ENCODE measurements around the gene EVPL.

EVPL gene

DNA sequence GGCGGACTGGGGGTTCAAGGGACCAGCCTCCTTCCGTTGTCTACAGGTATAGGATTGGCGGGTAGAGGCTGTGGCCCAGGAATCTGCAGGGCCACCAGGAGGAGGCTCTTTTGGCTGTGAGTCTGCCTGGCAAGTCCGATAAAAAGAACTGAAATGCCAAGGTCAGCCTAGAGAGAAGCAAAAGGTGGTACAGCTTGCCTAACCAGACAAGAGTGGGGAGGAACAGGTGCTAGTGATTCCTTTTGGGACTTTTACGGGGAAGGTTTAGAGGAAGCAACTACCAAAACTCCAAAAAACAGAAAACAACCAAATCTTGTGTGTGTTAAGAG is 5.6 kb upstream of the EVPL start:
- Histone ChIP-seq H3K27me3 (ENCODE audit: control insufficient read depth, insufficient read depth, low read length, poor library complexity, severe bottlenecking) (no peaks in the 10 kb centered on the region), H3K9me3 (ENCODE audit: control insufficient read depth, low read length) (no peaks in the 10 kb centered on the region), H3K36me3 (ENCODE audit: control insufficient read depth, insufficient read depth, low read length) (no peaks in the 10 kb centered on the region), H3K27ac (ENCODE audit: insufficient read depth, low read depth, low read length, poor library complexity, severe bottlenecking) (no peak overlapping the region), H3K4me3 (ENCODE audit: insufficient read depth, low read depth, low read length) (no peak overlapping the region), H3K4me1 (ENCODE audit: control insufficient read depth, insufficient read depth, low read length) (peaks cover 14% of the 10 kb centered on the region)
- WGBS, 2 experiments = 95 to 96% methylated on average over 4 to 5 of the region's 5 CpGs

DNA sequence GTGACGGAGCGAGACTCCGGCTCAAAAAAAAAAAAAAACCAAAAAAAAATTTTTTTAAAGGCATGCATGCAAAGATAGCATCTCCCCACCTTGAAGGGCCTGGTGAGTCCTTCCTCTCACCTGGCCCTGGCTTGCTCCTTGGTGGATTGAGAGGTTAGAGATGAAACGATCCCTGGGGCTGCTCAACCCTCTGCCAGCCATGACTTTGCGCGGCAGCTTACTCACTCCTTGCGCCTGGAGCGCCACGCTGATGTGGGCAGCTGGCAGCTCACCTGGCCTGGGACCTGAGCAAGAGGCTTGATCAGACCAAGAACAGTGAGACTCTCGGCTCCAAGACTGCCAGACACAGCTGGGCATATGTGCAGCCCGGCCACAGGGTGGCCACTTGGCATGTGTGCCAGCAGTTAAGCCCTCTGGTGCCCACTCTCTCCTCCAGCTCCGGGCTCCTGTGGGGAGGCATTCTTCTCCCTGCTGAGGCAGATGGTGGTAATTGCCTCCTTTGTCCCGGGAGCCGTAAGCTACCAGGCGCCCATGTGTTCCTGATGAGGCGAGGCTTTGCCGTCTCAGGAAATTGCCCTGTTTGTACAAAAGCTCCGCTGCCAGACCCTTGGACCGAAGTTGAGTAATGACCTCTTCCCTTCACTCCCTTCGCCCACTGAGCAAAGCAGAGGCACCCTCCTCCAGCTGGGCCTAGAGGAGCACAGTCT is 5.1 kb upstream of the EVPL start:
- no peaks in the 10 kb centered on the region for H3K27me3 ChIP-seq (ENCODE audit: control insufficient read depth, insufficient read depth, low read length, poor library complexity, severe bottlenecking)
- peaks cover 13% of the 10 kb centered on the region for H3K4me1 ChIP-seq (ENCODE audit: control insufficient read depth, insufficient read depth, low read length)
- no peaks in the 10 kb centered on the region for H3K36me3 ChIP-seq (ENCODE audit: control insufficient read depth, insufficient read depth, low read length)
- WGBS, 2 experiments = 94 to 95% methylated on average over 20 of the region's 20 CpGs
- H3K4me3 ChIP-seq (ENCODE audit: insufficient read depth, low read depth, low read length) = no peak overlapping the region
- H3K9me3 ChIP-seq (ENCODE audit: control insufficient read depth, low read length) = no peaks in the 10 kb centered on the region
- no peak overlapping the region for H3K27ac ChIP-seq (ENCODE audit: insufficient read depth, low read depth, low read length, poor library complexity, severe bottlenecking)

DNA sequence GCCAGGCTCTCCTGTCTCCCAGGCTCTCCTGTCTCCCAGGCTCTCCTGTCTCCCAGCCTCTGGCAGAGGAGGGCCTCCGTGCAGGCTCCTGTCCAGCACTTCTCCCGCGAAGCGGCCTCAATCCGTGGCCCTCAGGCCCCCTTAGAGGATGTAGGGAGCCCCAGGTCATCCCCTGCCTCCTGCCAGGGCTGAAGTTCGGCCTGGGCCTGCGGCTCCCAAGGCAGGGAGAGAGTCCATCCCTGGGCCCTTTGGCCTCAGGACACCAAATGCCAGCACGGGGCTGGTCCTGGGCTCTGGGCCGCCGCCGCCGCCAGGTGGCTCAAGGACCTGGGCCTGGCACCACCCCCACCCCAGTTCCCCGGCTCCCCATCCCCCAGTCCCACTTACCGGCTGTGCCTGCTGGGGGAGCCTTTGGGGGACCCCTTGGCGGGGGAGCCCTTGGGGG is 370 bp downstream of the EVPL start:
- Histone ChIP-seq H3K27me3 (ENCODE audit: control insufficient read depth, insufficient read depth, low read length, poor library complexity, severe bottlenecking) (no peaks in the 10 kb centered on the region), H3K36me3 (ENCODE audit: control insufficient read depth, insufficient read depth, low read length) (no peaks in the 10 kb centered on the region), H3K4me3 (ENCODE audit: insufficient read depth, low read depth, low read length) (no peak overlapping the region), H3K27ac (ENCODE audit: insufficient read depth, low read depth, low read length, poor library complexity, severe bottlenecking) (no peak overlapping the region), H3K4me1 (ENCODE audit: control insufficient read depth, insufficient read depth, low read length) (peaks cover 4% of the 10 kb centered on the region), H3K9me3 (ENCODE audit: control insufficient read depth, low read length) (no peaks in the 10 kb centered on the region)
- 87 to 89% methylated on average over 15 of the region's 15 CpGs for WGBS, 2 experiments

DNA sequence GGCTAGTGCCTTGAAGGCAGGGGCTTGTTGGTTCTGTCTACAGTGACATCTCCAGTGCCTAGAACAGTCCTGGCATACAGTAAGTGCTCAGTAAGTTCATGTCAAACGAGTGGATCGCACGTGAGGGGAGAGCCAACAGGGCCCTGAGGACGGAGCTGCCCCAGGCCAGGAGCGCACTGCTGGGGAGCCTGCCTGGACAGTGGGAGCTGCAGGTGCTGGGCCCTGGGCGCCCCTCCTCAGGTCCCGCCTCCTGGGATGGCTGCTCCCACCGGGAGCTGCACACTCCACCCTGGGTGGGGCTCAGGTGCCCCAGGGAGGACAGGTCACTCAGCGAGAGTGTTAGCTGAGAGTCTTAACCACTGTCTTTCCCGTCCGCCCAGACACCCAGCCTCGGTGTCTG is 1.8 kb downstream of the EVPL start:
- 93 to 95% methylated on average over 12 of the region's 12 CpGs for WGBS, 2 experiments
- Histone ChIP-seq H3K27me3 (ENCODE audit: control insufficient read depth, insufficient read depth, low read length, poor library complexity, severe bottlenecking) (no peaks in the 10 kb centered on the region), H3K4me3 (ENCODE audit: insufficient read depth, low read depth, low read length) (no peak overlapping the region), H3K9me3 (ENCODE audit: control insufficient read depth, low read length) (no peaks in the 10 kb centered on the region), H3K4me1 (ENCODE audit: control insufficient read depth, insufficient read depth, low read length) (peaks cover 4% of the 10 kb centered on the region), H3K27ac (ENCODE audit: insufficient read depth, low read depth, low read length, poor library complexity, severe bottlenecking) (no peak overlapping the region), H3K36me3 (ENCODE audit: control insufficient read depth, insufficient read depth, low read length) (no peaks in the 10 kb centered on the region)

DNA sequence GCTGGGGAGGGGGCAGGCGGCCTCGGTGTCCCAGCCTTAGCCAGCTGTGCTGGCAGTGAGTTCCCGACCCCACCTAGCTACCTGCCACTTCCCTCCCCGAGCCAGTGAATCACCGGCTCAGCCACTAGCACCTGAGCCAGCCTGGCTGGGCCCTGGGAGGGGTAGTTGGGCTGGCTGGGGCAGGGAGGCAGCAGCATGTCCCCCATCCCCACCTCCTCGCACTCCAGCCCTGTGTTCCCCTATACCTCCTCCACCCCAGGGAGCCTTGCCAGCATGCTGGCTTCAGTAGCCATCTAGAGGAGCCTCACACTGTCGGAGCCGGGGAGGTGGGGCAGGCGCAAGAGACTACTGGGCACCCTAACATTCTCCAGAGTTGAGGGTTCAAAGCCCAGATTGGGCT is 2.8 kb downstream of the EVPL start:
- peaks cover under 1% of the 10 kb centered on the region for H3K4me1 ChIP-seq (ENCODE audit: control insufficient read depth, insufficient read depth, low read length)
- H3K9me3 ChIP-seq (ENCODE audit: control insufficient read depth, low read length) = no peaks in the 10 kb centered on the region
- H3K27ac ChIP-seq (ENCODE audit: insufficient read depth, low read depth, low read length, poor library complexity, severe bottlenecking) = no peak overlapping the region
- 86 to 89% methylated on average over 9 of the region's 9 CpGs for WGBS, 2 experiments
- H3K4me3 ChIP-seq (ENCODE audit: insufficient read depth, low read depth, low read length) = no peak overlapping the region
- H3K36me3 ChIP-seq (ENCODE audit: control insufficient read depth, insufficient read depth, low read length) = no peaks in the 10 kb centered on the region
- no peaks in the 10 kb centered on the region for H3K27me3 ChIP-seq (ENCODE audit: control insufficient read depth, insufficient read depth, low read length, poor library complexity, severe bottlenecking)

DNA sequence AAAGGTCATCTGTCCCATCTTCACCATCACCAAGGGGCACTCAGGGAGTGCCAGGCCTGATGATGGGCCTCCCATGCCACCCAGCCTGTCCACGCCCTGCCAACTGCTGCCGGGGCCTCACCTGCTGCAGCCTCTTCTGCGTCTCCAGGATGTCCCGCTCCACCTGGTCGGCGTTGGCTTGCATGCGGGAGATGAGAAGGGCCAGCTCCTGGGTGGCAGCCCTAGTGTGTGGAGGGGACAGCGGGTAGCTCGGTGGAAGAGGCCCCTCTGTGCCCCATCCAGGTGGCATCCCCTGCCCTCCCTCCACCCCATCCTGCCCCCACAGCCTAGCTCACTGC is 3.2 kb downstream of the EVPL start:
- Histone ChIP-seq H3K36me3 (ENCODE audit: control insufficient read depth, insufficient read depth, low read length) (no peaks in the 10 kb centered on the region), H3K27ac (ENCODE audit: insufficient read depth, low read depth, low read length, poor library complexity, severe bottlenecking) (no peak overlapping the region), H3K9me3 (ENCODE audit: control insufficient read depth, low read length) (no peaks in the 10 kb centered on the region), H3K27me3 (ENCODE audit: control insufficient read depth, insufficient read depth, low read length, poor library complexity, severe bottlenecking) (no peaks in the 10 kb centered on the region), H3K4me3 (ENCODE audit: insufficient read depth, low read depth, low read length) (no peak overlapping the region), H3K4me1 (ENCODE audit: control insufficient read depth, insufficient read depth, low read length) (no peaks in the 10 kb centered on the region)
- 87 to 93% methylated on average over 9 of the region's 9 CpGs for WGBS, 2 experiments

DNA sequence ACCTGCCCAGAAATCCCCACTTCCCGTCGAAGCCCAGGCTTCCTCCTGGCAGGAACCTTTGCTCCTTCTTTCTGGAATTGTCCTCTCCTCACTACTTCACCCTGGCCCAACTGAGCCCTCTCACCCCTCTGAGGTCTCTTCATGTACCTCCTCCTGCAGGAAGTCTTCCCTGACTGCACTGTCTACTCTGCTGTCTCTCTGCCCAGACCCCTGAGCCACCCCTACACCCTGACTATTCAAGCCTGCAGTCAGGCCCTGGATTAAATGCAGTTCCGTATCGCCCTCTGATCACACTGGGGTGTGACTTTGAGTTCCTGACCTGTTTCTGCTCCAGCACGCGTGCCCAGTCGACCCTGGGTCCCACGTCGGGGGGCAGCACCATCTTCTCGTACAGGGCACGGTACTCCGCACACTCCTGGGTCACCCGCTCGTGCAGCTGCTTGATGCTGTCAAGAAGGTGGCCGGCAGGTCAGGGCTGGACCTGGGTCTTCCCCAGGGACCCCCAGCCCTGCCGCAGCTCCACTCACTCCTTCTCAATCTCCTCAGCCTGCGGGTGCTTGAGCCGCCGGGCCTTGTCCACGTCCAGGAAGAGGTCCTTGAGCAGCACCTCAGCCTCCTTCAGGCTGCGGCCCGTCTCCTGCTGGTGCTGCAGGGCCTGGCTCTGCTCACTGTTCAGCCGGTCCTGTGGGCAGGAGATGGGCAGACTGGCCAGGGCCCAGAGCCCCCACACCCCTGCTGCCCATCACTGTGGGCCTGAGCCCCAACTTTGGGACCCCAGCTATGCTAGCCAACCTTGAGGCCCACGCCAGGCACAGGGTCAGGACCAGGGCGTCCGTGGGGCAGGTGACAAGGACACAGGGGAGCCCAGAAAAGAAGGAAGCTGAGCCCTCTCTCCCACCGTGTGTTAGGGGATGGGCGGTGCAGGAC is 3.9 kb downstream of the EVPL start:
- H3K36me3 ChIP-seq (ENCODE audit: control insufficient read depth, insufficient read depth, low read length) = no peaks in the 10 kb centered on the region
- no peaks in the 10 kb centered on the region for H3K27me3 ChIP-seq (ENCODE audit: control insufficient read depth, insufficient read depth, low read length, poor library complexity, severe bottlenecking)
- no peak overlapping the region for H3K27ac ChIP-seq (ENCODE audit: insufficient read depth, low read depth, low read length, poor library complexity, severe bottlenecking)
- 93 to 96% methylated on average over 28 of the region's 28 CpGs for WGBS, 2 experiments
- H3K9me3 ChIP-seq (ENCODE audit: control insufficient read depth, low read length) = no peaks in the 10 kb centered on the region
- no peak overlapping the region for H3K4me3 ChIP-seq (ENCODE audit: insufficient read depth, low read depth, low read length)
- H3K4me1 ChIP-seq (ENCODE audit: control insufficient read depth, insufficient read depth, low read length) = no peaks in the 10 kb centered on the region

DNA sequence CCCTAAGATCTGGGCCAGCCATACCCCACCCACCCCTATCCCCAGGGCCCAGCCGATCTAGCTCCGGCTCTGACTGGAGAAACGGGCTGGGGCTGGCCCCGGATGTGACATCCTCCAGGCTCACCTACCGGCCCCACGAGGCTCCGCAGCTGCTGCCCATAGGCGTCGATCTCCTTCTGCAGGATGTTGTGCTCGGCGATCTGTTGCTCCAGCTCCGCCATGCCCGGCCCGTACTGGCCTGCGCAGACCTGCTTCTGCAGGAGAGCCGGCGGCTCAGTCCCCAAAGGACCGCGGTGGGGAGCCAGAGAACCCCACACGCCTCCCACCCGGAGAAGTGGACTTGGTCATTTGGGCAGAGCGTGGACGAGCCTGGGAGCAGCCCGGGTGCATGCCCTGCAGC is 4.8 kb downstream of the EVPL start:
- Histone ChIP-seq H3K27me3 (ENCODE audit: control insufficient read depth, insufficient read depth, low read length, poor library complexity, severe bottlenecking) (no peaks in the 10 kb centered on the region), H3K27ac (ENCODE audit: insufficient read depth, low read depth, low read length, poor library complexity, severe bottlenecking) (no peak overlapping the region), H3K9me3 (ENCODE audit: control insufficient read depth, low read length) (no peaks in the 10 kb centered on the region), H3K4me1 (ENCODE audit: control insufficient read depth, insufficient read depth, low read length) (no peaks in the 10 kb centered on the region), H3K4me3 (ENCODE audit: insufficient read depth, low read depth, low read length) (no peak overlapping the region), H3K36me3 (ENCODE audit: control insufficient read depth, insufficient read depth, low read length) (no peaks in the 10 kb centered on the region)
- WGBS, 2 experiments = 90 to 91% methylated on average over 24 of the region's 24 CpGs

DNA sequence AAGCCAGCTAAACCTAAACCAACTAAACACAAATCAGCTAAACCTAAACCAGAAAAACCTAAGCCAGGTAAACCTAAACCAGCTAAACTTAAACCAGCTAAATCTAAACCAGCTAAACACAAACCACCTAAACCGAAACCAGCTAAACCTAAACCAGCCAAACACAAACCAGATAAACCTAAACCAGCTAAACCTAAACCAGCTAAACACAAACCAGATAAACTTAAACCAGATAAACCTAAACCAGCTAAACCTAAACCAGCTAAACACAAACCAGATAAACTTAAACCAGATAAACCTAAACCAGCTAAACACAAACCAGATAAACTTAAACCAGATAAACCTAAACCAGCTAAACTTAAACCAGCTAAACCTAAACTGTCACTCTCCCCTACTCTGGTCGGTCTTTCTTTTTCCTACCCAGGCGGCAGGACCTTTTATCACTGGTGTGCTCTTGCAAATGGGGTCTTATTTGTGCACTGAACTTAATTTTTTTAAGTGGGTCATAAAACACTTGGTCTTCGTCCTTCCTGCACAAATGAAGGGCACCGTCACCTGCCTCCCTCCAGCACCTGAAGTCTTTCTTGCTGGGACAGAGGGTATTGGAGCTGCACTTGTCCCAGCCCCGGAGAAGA is 7.2 kb downstream of the EVPL start:
- H3K4me3 ChIP-seq (ENCODE audit: insufficient read depth, low read depth, low read length) = no peak overlapping the region
- no peaks in the 10 kb centered on the region for H3K27me3 ChIP-seq (ENCODE audit: control insufficient read depth, insufficient read depth, low read length, poor library complexity, severe bottlenecking)
- no peaks in the 10 kb centered on the region for H3K36me3 ChIP-seq (ENCODE audit: control insufficient read depth, insufficient read depth, low read length)
- WGBS, 2 experiments = 93 to 94% methylated on average over 6 of the region's 6 CpGs
- no peaks in the 10 kb centered on the region for H3K9me3 ChIP-seq (ENCODE audit: control insufficient read depth, low read length)
- no peak overlapping the region for H3K27ac ChIP-seq (ENCODE audit: insufficient read depth, low read depth, low read length, poor library complexity, severe bottlenecking)
- H3K4me1 ChIP-seq (ENCODE audit: control insufficient read depth, insufficient read depth, low read length) = no peaks in the 10 kb centered on the region

DNA sequence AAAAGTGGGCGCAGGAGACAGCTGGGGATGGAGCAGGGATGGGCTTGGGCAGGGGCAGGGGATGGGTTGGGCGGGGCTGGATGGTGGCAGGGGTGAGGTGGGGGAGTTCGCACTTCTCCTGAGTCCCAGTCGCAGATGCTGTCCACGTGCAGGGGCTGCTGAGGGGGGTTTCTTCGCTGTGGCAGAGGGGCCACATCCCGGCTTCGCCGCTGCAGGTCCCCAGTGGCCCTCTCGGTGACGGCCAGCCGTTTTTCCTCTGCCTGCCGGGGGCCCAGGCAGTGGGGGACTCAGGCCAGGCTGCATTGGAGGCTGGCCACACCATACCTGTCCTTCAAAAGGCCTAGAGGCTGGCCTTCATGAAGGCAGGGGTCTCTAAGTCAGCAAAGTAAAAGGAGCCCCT is 8.3 kb downstream of the EVPL start:
- Histone ChIP-seq H3K27ac (ENCODE audit: insufficient read depth, low read depth, low read length, poor library complexity, severe bottlenecking) (no peak overlapping the region), H3K4me3 (ENCODE audit: insufficient read depth, low read depth, low read length) (no peak overlapping the region), H3K9me3 (ENCODE audit: control insufficient read depth, low read length) (no peaks in the 10 kb centered on the region), H3K4me1 (ENCODE audit: control insufficient read depth, insufficient read depth, low read length) (no peaks in the 10 kb centered on the region), H3K36me3 (ENCODE audit: control insufficient read depth, insufficient read depth, low read length) (no peaks in the 10 kb centered on the region), H3K27me3 (ENCODE audit: control insufficient read depth, insufficient read depth, low read length, poor library complexity, severe bottlenecking) (no peaks in the 10 kb centered on the region)
- 91% methylated on average over 13 of the region's 13 CpGs for WGBS, 2 experiments

Data from ectodermal cell (in vitro differentiated cells).